ENCODE measurements around the gene CFAP52.

GRCh38 chr17:9644910-9645751 lies 68.7 kb downstream of the CFAP52 start, which contains the start of gene USP43:
- TF ChIP-seq EZH2 (IDR thresholded peaks at IDR 0.05) (no peak), FOXP2 (optimal IDR thresholded peaks at IDR 0.05; ENCODE audit: control extremely low read depth, extremely low read length, insufficient read depth) (no peak), POLR2AphosphoS5 (IDR thresholded peaks at IDR 0.05; ENCODE audit: borderline replicate concordance, low read depth, low read length) (no peak)
